Keratinocyte (primary cell): ENCODE data around the gene RELCH. TPM values are rescaled to one million over a fixed set of nuclear protein-coding genes. Genes with fewer than 3 reads are reported as not detected.

Experiments
- DNase-seq: peaks from one replicate; pipeline ENCODE4 v3.0.0-alpha.2; 2011; ENCODE audit warnings: low read depth, missing footprints, low spot score
- FAIRE-seq: peaks from 2 replicates; lab custom pipeline; 2011; peaks lifted over from hg19 to GRCh38; lab: Jason Lieb, UNC
- H2AFZ ChIP-seq: 2 replicates; pipeline ENCODE4 v1.6.0; 2012; ENCODE audit warnings: low read length, control low read depth, inconsistent platforms; ENCODE audit not compliant: control insufficient read depth
- H3K27ac ChIP-seq: 2 replicates; pipeline ENCODE4 v1.5.1; 2011; ENCODE audit warnings: low read length; ENCODE audit not compliant: control insufficient read depth, insufficient read depth
- H3K27me3 ChIP-seq: 3 replicates; pipeline ENCODE4 v1.6.0; 2011; ENCODE audit warnings: low read length; ENCODE audit not compliant: control insufficient read depth, insufficient read depth; ENCODE audit errors: extremely low read depth
- H3K36me3 ChIP-seq, 2 experiments: 2 replicates in 1 of 2; 3 replicates in 1 of 2; pipeline ENCODE4 v1.5.1; 2011; ENCODE audit warnings: low read length in 2 of 2, mild to moderate bottlenecking in 1 of 2; ENCODE audit not compliant: control insufficient read depth in 2 of 2, insufficient read depth in 2 of 2; ENCODE audit errors: extremely low read depth in 1 of 2
- H3K4me1 ChIP-seq: 3 replicates; pipeline ENCODE4 v1.5.1; 2011; ENCODE audit warnings: low read length; ENCODE audit not compliant: control insufficient read depth, insufficient read depth; ENCODE audit errors: extremely low read depth
- H3K4me2 ChIP-seq: 3 replicates; pipeline ENCODE4 v1.6.0; 2011; ENCODE audit warnings: low read depth, low read length; ENCODE audit not compliant: control insufficient read depth, insufficient read depth; ENCODE audit errors: extremely low read depth
- H3K4me3 ChIP-seq, 3 experiments: fragments of 200-600 bp in 1 of 3; sonication (generic) in 1 of 3; 2 replicates in 2 of 3; 3 replicates in 1 of 3; pipeline ENCODE4 v1.5.1; 2011 to 2016; ENCODE audit warnings: low read length in 3 of 3, mild to moderate bottlenecking in 3 of 3, control low read depth in 2 of 3, inconsistent platforms in 1 of 3, low read depth in 1 of 3, mixed read lengths in 1 of 3, mixed run types in 1 of 3, moderate library complexity in 1 of 3; ENCODE audit not compliant: control insufficient read depth in 2 of 3, insufficient read depth in 2 of 3; ENCODE audit errors: extremely low read depth in 1 of 3
- H3K79me2 ChIP-seq: 2 replicates; pipeline ENCODE4 v1.6.0; 2012; ENCODE audit warnings: low read length; ENCODE audit not compliant: control insufficient read depth, insufficient read depth
- H3K9ac ChIP-seq: 3 replicates; pipeline ENCODE4 v1.6.0; 2011; ENCODE audit warnings: low read length; ENCODE audit not compliant: control insufficient read depth, insufficient read depth; ENCODE audit errors: extremely low read depth
- H3K9me1 ChIP-seq: 3 replicates; pipeline ENCODE4 v1.6.0; 2011; ENCODE audit warnings: low read length; ENCODE audit not compliant: control insufficient read depth, insufficient read depth; ENCODE audit errors: extremely low read depth
- H3K9me3 ChIP-seq: 2 replicates; pipeline ENCODE4 v1.5.1; 2012; ENCODE audit warnings: low read depth, low read length; ENCODE audit not compliant: control insufficient read depth
- H4K20me1 ChIP-seq: 3 replicates; pipeline ENCODE4 v1.6.0; 2011; ENCODE audit warnings: low read length; ENCODE audit not compliant: control insufficient read depth, insufficient read depth; ENCODE audit errors: extremely low read depth
- CTCF ChIP-seq, 3 experiments: IDR thresholded peaks in 1 of 3; conservative IDR thresholded peaks in 1 of 3; optimal IDR thresholded peaks in 1 of 3; 2 replicates in 2 of 3; 3 replicates in 1 of 3; pipeline versions ENCODE3 to v1.5.1; 2011; ENCODE audit warnings: low read length in 3 of 3, mild to moderate bottlenecking in 3 of 3, moderate library complexity in 2 of 3, control low read depth in 1 of 3, inconsistent platforms in 1 of 3; ENCODE audit not compliant: insufficient read depth in 2 of 3; ENCODE audit errors: extremely low read depth in 1 of 3
- EZH2 ChIP-seq: IDR thresholded peaks from one replicate; pipeline ENCODE4 v1.6.1; 2012; ENCODE audit warnings: inconsistent platforms, mild to moderate bottlenecking, low read length, moderate library complexity
- dilution Hi-C: fragments of 300-500 bp; cut with MboI; formaldehyde crosslinking; loops from one replicate; pipeline ENCODE4 v1.7.0; 2020; ENCODE audit warnings: low sequenced_read_pairs; ENCODE audit not compliant: extremely low pct_ligation_motif_present
- polyA plus RNA-seq, 5 experiments: library from polyadenylated mRNA; depleted of rRNA in 3 of 5; stranded (reverse) in 3 of 5; stranded (forward) in 1 of 5; unstranded in 1 of 5; fragments of >200 nt; gene quantifications; 1 replicate in 1 of 5; 2 replicates in 3 of 5; 3 replicates in 1 of 5; pipeline versions ENCODE4 v1.2.1 to v1.2.3, GENCODE V29; 2011 to 2012; ENCODE audit warnings: missing spikeins in 2 of 5, low read depth in 1 of 5, low replicate concordance in 1 of 5

Gene RELCH
- polyA plus RNA-seq, 1 donor (not counting 4 experiments of a cell fraction or from before 2014, with no cell fraction given) = 21.8 TPM

- Histone ChIP-seq H3K4me3 (no peak overlapping the region), H3K9me1 (no peaks in the 10 kb centered on the region), H2AFZ (no peak overlapping the region), H3K9me3 (no peaks in the 10 kb centered on the region), H4K20me1 (no peaks in the 10 kb centered on the region), H3K27me3 (no peaks in the 10 kb centered on the region), H3K4me1 (peaks cover 15% of the 10 kb centered on the region), H3K4me2 (peak overlapping the region; percentile 62), H3K9ac (no peak overlapping the region), H3K27ac (peak overlapping the region; percentile 66), H3K79me2 (no peaks in the 10 kb centered on the region), H3K36me3 (peaks cover 0 to 8% of the 10 kb centered on the region in 2 experiments)
- TF ChIP-seq EZH2 (no peak), CTCF (optimal IDR thresholded peaks at IDR 0.05 in 1 of 3, IDR thresholded peaks at IDR 0.05 in 1 of 3, conservative IDR thresholded peaks at IDR 0.05 in 1 of 3; ENCODE audit: extremely low read depth in 1 of 3, insufficient read depth in 2 of 3, low read length in 3 of 3) (no peak)
- dilution Hi-C loops = no loop called here
- FAIRE-seq (peak; percentile 67), DNase-seq (peak; percentile 61)
These were observed 94.6 kb downstream of the RELCH start for GRCh38 chr18:62281684-62282083.

- Histone ChIP-seq H3K4me1 (peaks cover 15% of the 10 kb centered on the region), H3K9me1 (no peaks in the 10 kb centered on the region), H3K27ac (peak overlapping the region; percentile 66), H3K27me3 (no peaks in the 10 kb centered on the region), H3K4me3 (no peak overlapping the region), H3K9ac (no peak overlapping the region), H3K4me2 (peak overlapping the region; percentile 62), H3K79me2 (no peaks in the 10 kb centered on the region), H3K9me3 (no peaks in the 10 kb centered on the region), H4K20me1 (no peaks in the 10 kb centered on the region), H2AFZ (no peak overlapping the region), H3K36me3 (peaks cover 0 to 8% of the 10 kb centered on the region in 2 experiments)
- FAIRE-seq (peak; percentile 66), DNase-seq (peak; percentile 19)
- TF ChIP-seq CTCF (optimal IDR thresholded peaks at IDR 0.05 in 1 of 3, IDR thresholded peaks at IDR 0.05 in 1 of 3, conservative IDR thresholded peaks at IDR 0.05 in 1 of 3; ENCODE audit: extremely low read depth in 1 of 3, insufficient read depth in 2 of 3, low read length in 3 of 3) = no peak
- TF ChIP-seq EZH2 = no peak
- dilution Hi-C loops = no loop called here
These were observed 95.2 kb downstream of the RELCH start for GRCh38 chr18:62282188-62282629.
